Right atrium auricular region (tissue), 2 donors: ENCODE results near the gene TAS1R2. TPM values are rescaled to one million over a fixed set of nuclear protein-coding genes. Genes with fewer than 3 reads are reported as not detected.

ENCODE experiments used
- DNase-seq: peaks from one replicate; pipeline ENCODE4 v3.0.0-alpha.2; 2019; ENCODE audit warnings: low spot score
- H3K27ac ChIP-seq, 2 donors: fragments of 200-600 bp; sonication (generic); 1 replicate in 1 of 2; 2 replicates in 1 of 2; pipeline ENCODE4 v1.5.1; 2016 to 2019
- H3K27me3 ChIP-seq, 2 donors: fragments of 200-600 bp; sonication (generic); one replicate each; pipeline versions ENCODE4 v1.5.1 to v1.6.0; 2017 to 2019
- H3K36me3 ChIP-seq: fragments of 200-600 bp; sonication (generic); one replicate; pipeline ENCODE4 v1.5.1; 2016
- H3K4me1 ChIP-seq, 2 donors: fragments of 200-600 bp; sonication (generic); one replicate each; pipeline versions ENCODE4 v1.5.1 to v1.6.0; 2017 to 2019
- H3K4me3 ChIP-seq, 2 donors: fragments of 200-600 bp; sonication (generic); 1 replicate in 1 of 2; 2 replicates in 1 of 2; pipeline ENCODE4 v1.5.1; 2017 to 2019; ENCODE audit warnings: mild to moderate bottlenecking in 1 of 2, moderate library complexity in 1 of 2
- H3K9me3 ChIP-seq, 2 donors: fragments of 200-600 bp; sonication (generic); one replicate each; pipeline ENCODE4 v1.5.1; 2019
- total RNA-seq, 2 donors: library from RNA; depleted of rRNA; stranded (reverse); fragments of >200 nt; gene quantifications; one replicate each; pipeline ENCODE4 v1.1.0, GENCODE V29; 2016
- TF ChIP-seq, protein P1 (sequence below), 2 donors: fragments of 200-600 bp; sonication (generic); IDR thresholded peaks; one replicate each; pipeline ENCODE4 v1.5.1; 2019; ENCODE audit warnings: antibody characterized with exemption in 2 of 2

TAS1R2 gene
- total RNA-seq, 2 donors from 2014 or later, result not detected

DNA sequence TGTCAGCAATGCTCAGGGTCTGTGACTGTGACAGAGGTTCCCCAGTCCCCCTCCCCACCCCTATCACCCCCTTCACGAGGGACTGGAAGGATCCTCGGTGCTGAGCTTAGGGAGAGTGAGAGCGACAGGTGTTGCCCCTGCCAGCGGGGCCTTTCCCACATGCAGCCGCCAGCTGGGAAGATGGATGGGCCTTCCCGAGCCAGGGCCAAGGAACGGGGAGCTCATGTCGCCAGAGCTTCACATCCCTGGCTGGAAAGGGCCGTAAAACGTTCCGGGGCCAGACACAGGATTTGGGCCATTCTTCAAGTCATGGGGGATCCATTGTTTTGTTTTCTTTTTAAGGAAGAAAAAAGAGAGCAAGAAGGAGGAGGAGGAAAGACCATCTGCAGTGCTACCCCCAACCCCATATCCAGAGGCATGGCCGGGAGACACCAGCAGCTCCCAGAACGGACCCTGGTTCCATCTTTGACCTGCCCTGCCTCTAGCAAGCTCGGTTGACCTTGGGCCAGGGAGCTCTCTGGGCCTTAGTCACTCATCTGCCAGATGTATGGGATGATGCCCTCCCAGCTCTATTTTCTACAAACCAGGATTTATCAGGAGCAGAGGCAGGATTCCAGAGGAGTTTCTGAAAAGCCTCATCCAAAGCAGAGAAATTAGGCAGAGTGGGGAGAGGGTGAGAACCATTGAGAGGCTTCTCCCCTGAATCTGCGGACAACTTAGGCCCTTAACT, 54.1 kb downstream of the TAS1R2 start:
- no peak overlapping the region for H3K4me3 ChIP-seq
- no peak for DNase-seq
- no peaks in the 10 kb centered on the region for H3K36me3 ChIP-seq
- TF ChIP-seq, protein P1, sequence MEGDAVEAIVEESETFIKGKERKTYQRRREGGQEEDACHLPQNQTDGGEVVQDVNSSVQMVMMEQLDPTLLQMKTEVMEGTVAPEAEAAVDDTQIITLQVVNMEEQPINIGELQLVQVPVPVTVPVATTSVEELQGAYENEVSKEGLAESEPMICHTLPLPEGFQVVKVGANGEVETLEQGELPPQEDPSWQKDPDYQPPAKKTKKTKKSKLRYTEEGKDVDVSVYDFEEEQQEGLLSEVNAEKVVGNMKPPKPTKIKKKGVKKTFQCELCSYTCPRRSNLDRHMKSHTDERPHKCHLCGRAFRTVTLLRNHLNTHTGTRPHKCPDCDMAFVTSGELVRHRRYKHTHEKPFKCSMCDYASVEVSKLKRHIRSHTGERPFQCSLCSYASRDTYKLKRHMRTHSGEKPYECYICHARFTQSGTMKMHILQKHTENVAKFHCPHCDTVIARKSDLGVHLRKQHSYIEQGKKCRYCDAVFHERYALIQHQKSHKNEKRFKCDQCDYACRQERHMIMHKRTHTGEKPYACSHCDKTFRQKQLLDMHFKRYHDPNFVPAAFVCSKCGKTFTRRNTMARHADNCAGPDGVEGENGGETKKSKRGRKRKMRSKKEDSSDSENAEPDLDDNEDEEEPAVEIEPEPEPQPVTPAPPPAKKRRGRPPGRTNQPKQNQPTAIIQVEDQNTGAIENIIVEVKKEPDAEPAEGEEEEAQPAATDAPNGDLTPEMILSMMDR (IDR thresholded peaks at IDR 0.05), result no peak
- H3K27ac ChIP-seq, result no peak overlapping the region
- no peaks in the 10 kb centered on the region for H3K9me3 ChIP-seq
- no peaks in the 10 kb centered on the region for H3K27me3 ChIP-seq
- H3K4me1 ChIP-seq, result no peaks in the 10 kb centered on the region

DNA sequence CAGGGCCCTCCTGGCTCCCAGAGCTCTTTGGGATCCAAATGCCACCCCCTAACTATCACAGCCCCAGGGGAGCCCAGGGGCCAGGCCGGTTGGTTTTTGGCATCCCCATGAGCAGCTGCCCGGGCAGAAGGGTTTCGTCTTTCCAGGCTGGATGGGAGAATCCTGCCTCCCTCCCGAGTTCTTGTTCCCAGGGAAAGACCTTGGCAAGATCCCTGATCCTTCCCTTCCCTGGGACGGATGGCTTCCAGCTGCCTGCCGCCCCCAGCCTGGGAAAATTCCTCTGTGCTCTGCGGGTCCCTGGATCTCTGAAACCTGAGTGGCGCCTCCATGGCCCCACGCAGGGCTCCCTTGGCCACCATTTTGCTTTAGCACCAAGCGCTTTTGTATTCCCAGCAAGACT, 55.6 kb downstream of the TAS1R2 start:
- Histone ChIP-seq H3K9me3 (no peaks in the 10 kb centered on the region), H3K4me1 (no peaks in the 10 kb centered on the region), H3K36me3 (no peaks in the 10 kb centered on the region), H3K27me3 (no peaks in the 10 kb centered on the region), H3K27ac (no peak overlapping the region), H3K4me3 (no peak overlapping the region)
- TF ChIP-seq, protein P1 (IDR thresholded peaks at IDR 0.05), result no peak
- DNase-seq, result no peak

DNA sequence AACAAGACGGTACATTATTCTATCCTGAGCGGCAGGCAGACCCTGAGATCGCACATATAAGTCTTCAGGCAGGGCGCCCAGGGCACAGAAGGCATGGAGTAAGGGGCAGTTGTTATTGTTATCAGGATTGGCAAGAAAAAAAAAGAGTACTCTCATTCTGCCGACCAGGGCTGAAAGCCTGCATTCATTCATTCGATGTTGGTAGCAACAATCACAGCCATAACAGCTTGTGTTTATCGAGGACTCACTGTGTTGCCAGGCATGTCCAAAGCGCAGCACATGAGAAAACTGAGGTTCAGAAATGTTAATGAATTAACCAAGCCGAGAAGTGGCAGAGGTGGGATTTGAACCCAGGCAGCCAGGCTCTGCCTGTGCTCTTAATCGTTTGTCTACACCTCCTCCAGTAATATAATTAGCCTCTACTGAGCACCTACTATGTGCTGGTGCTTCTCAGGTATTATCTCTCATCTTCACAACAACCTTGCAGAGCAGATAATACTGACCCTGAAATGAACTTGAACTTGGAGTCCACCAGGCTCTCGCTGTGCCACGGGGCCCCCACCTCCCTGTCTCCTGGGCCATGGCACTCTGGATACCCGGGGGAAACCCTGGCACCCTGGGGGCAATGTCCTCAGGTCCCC, 56.2 kb downstream of the TAS1R2 start:
- no peaks in the 10 kb centered on the region for H3K9me3 ChIP-seq
- no peak overlapping the region for H3K27ac ChIP-seq
- no peaks in the 10 kb centered on the region for H3K4me1 ChIP-seq
- no peaks in the 10 kb centered on the region for H3K36me3 ChIP-seq
- H3K27me3 ChIP-seq, result no peaks in the 10 kb centered on the region
- TF ChIP-seq, protein P1 (IDR thresholded peaks at IDR 0.05), result no peak
- H3K4me3 ChIP-seq, result no peak overlapping the region
- DNase-seq, result no peak

DNA sequence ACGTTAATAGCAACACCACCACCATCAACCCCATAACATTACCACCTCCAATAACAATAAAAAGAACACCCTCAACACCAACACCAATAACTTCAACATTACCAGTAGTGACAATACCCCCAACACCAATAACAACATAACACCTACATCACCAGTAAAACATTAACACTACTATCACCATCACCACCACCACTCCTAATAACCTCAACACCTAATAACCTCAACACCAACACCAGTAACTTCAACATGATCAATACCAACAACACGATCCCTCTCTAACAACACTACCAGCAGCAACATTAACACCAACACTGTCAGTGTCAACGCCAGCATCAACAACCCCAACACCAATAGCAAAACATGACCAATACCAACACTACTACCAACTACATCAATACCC, 57.2 kb downstream of the TAS1R2 start:
- Histone ChIP-seq H3K4me3 (no peak overlapping the region), H3K4me1 (no peaks in the 10 kb centered on the region), H3K9me3 (no peaks in the 10 kb centered on the region), H3K27me3 (no peaks in the 10 kb centered on the region), H3K36me3 (no peaks in the 10 kb centered on the region), H3K27ac (no peak overlapping the region)
- TF ChIP-seq, protein P1 (IDR thresholded peaks at IDR 0.05), result no peak
- DNase-seq, result no peak

DNA sequence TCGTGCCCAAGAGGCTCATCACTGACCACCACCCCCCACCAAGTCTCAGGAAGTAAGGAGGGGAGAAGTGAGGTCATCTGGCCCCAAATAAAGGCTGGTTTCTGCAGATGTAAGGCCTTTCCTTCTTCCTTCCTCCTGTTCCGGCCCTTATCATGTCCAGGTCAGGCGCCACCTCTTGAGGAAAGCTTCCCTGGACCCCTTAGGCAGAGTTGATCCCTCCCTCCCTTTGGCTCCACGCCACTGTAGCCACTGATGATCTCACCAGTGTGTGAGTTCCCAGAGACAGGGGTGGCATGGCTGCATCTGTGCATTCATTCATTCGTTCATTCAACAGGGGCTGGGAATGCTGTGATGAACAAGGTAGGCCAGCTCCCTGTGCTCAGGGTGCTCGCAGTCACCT, 59.2 kb downstream of the TAS1R2 start:
- TF ChIP-seq, protein P1 (IDR thresholded peaks at IDR 0.05), result no peak
- no peaks in the 10 kb centered on the region for H3K9me3 ChIP-seq
- H3K4me3 ChIP-seq, result no peak overlapping the region
- H3K36me3 ChIP-seq, result no peaks in the 10 kb centered on the region
- no peaks in the 10 kb centered on the region for H3K4me1 ChIP-seq
- DNase-seq, result no peak
- no peaks in the 10 kb centered on the region for H3K27me3 ChIP-seq
- H3K27ac ChIP-seq, result no peak overlapping the region
